HepG2 (cell line): Measurements from ENCODE around the gene SIDT1. TPM values are rescaled to one million over a fixed set of nuclear protein-coding genes. Genes with fewer than 3 reads are reported as not detected.
A peak's percentile ranks its signal among the peaks of the same experiment; 100 is the strongest.

Experiments
- ATAC-seq: fragments of 200-7000 bp; cut with Tn5 transposase; 3 replicates; pipeline ENCODE4 v1.9.1; 2020; ENCODE audit warnings: mild to moderate bottlenecking, moderate library complexity
- BruUV-seq: library from RNA; stranded (reverse); fragments of 400-500 nt; replicated peaks from 2 replicates; lab custom pipeline; 2021; lab: Mats Ljungman, UMichigan
- CTCF ChIA-PET: fragments of 300-600 bp; formaldehyde crosslinking; extraction: SDS; loops from one replicate; lab custom pipeline; 2021; ENCODE audit warnings: low total read pairs, inconsistent platforms, low intra/inter-chr PET ratio; lab: Yijun Ruan, JAX
- POLR2A ChIA-PET: fragments of 350-600 bp; sonication (Branson Sonifier 250); formaldehyde crosslinking; loops from one replicate; lab custom pipeline; 2020; ENCODE audit warnings: antibody characterized with exemption, inconsistent platforms; lab: Yijun Ruan, JAX
- DNase-seq: peaks from one replicate; pipeline ENCODE4 v3.0.0-alpha.2; 2015; ENCODE audit warnings: low spot score
- FAIRE-seq: peaks from 3 replicates; lab custom pipeline; 2011; peaks lifted over from hg19 to GRCh38; lab: Jason Lieb, UNC
- H2AFZ ChIP-seq: one replicate; pipeline ENCODE4 v1.6.1; 2011; ENCODE audit warnings: low read length, inconsistent platforms
- H3K27ac ChIP-seq: fragments of 300-600 bp; 3 replicates; pipeline ENCODE4 v1.8.0; 2011; ENCODE audit warnings: mixed run types, mild to moderate bottlenecking, mixed read lengths, low read length, inconsistent platforms; ENCODE audit not compliant: insufficient read depth; ENCODE audit errors: extremely low read length
- H3K27me3 ChIP-seq, 2 experiments: fragments of 200-600 bp in 1 of 2; 2 replicates in 1 of 2; 3 replicates in 1 of 2; pipeline versions ENCODE4 v1.6.0 to v1.8.0; 2011; ENCODE audit warnings: low read length in 2 of 2, mild to moderate bottlenecking in 2 of 2, moderate library complexity in 2 of 2, inconsistent platforms in 1 of 2; ENCODE audit not compliant: insufficient read depth in 2 of 2, control insufficient read depth in 1 of 2
- H3K36me3 ChIP-seq, 2 experiments: fragments of 200-600 bp in 1 of 2; replicated peaks in 1 of 2; 2 replicates in 1 of 2; 3 replicates in 1 of 2; pipeline versions ENCODE4 v1.5.1 to v1.8.0; 2011; ENCODE audit warnings: low read length in 2 of 2, inconsistent platforms in 1 of 2; ENCODE audit not compliant: insufficient read depth in 2 of 2, control insufficient read depth in 1 of 2
- H3K4me1 ChIP-seq: 2 replicates; pipeline ENCODE4 v1.5.1; 2012; ENCODE audit warnings: low read length, inconsistent platforms; ENCODE audit not compliant: insufficient read depth
- H3K4me2 ChIP-seq: 2 replicates; pipeline ENCODE4 v1.6.0; 2011; ENCODE audit warnings: low read depth, low read length, inconsistent platforms
- H3K4me3 ChIP-seq, 3 experiments: fragments of 200-600 bp in 1 of 3; sonication (generic), shearing (Covaris generic) in 1 of 3; replicated peaks in 1 of 3; 2 replicates each; pipeline ENCODE4 v1.5.1; 2011 to 2016; ENCODE audit warnings: low read length in 3 of 3, inconsistent platforms in 2 of 3, low read depth in 2 of 3, mild to moderate bottlenecking in 2 of 3, control low read depth in 1 of 3, mixed read lengths in 1 of 3; ENCODE audit not compliant: insufficient read depth in 1 of 3
- H3K79me2 ChIP-seq: one replicate; pipeline ENCODE4 v1.6.1; 2011; ENCODE audit warnings: low read length, inconsistent platforms; ENCODE audit not compliant: insufficient read depth
- H3K9ac ChIP-seq: 2 replicates; pipeline ENCODE4 v1.6.0; 2011; ENCODE audit warnings: mild to moderate bottlenecking, low read depth, low read length, inconsistent platforms; ENCODE audit not compliant: insufficient read depth
- H3K9me3 ChIP-seq: 2 replicates; pipeline ENCODE4 v1.5.1; 2012; ENCODE audit warnings: mild to moderate bottlenecking, low read length
- H4K20me1 ChIP-seq: 2 replicates; pipeline ENCODE4 v1.6.0; 2011; ENCODE audit warnings: inconsistent platforms, mild to moderate bottlenecking, low read length, moderate library complexity; ENCODE audit not compliant: insufficient read depth
- CREB1 ChIP-seq, 2 experiments: fragments of 450-650 bp in 1 of 2; IDR thresholded peaks; 2 replicates each; pipeline ENCODE4 v1.6.1; 2016 to 2017; ENCODE audit warnings: control low read depth in 1 of 2, mild to moderate bottlenecking in 1 of 2, missing compliant biosample characterization in 1 of 2, missing genetic modification characterization in 1 of 2
- HNRNPL ChIP-seq: fragments of 200-400 bp; formaldehyde crosslinking; IDR thresholded peaks from 2 replicates; pipeline ENCODE4 v1.6.1; 2017; ENCODE audit warnings: mild to moderate bottlenecking, low read depth, low read length
- MAZ ChIP-seq, 2 experiments: sonication (generic) in 1 of 2; formaldehyde crosslinking in 1 of 2; IDR thresholded peaks; 2 replicates each; pipeline versions ENCODE4 v1.5.0 to v1.6.1; 2012 to 2020; ENCODE audit warnings: low read depth in 2 of 2, mild to moderate bottlenecking in 2 of 2, borderline replicate concordance in 1 of 2, improper control_type of control experiment in 1 of 2, low read length in 1 of 2, missing genetic modification reagents in 1 of 2, moderate library complexity in 1 of 2
- RFX5 ChIP-seq: IDR thresholded peaks from 2 replicates; pipeline ENCODE4 v1.6.1; 2011; ENCODE audit warnings: low read depth, low read length, improper control_type of control experiment
- RXRB ChIP-seq: IDR thresholded peaks from 2 replicates; pipeline ENCODE4 v1.6.1; 2016; ENCODE audit warnings: borderline replicate concordance, missing genetic modification reagents, missing compliant biosample characterization
- ZNF670 ChIP-seq: sonication (generic); formaldehyde crosslinking; IDR thresholded peaks from 2 replicates; pipeline ENCODE4 v1.8.0; 2022; ENCODE audit warnings: mild to moderate bottlenecking, missing genetic modification reagents, borderline replicate concordance
- WGBS: methylation state at CpG from one replicate; pipeline ENCODE4 v1.1.6; 2017; ENCODE audit warnings: low lambda C conversion rate; 5-methylcytosine and 5-hydroxymethylcytosine counted together
- in situ Hi-C: cut with HindIII; loops from 2 replicates; pipeline ENCODE4 v1.10.0; 2017; ENCODE audit warnings: low pct_unique_long_range_greater_than_20kb; ENCODE audit not compliant: extremely low pct_ligation_motif_present
- intact Hi-C: fragments of 100-400 bp; cut with micrococcal nuclease; formaldehyde crosslinking; loops from one replicate; pipeline ENCODE4 v1.10.0; 2022; ENCODE audit not compliant: unreplicated experiment
- polyA plus RNA-seq, 8 experiments: library from polyadenylated mRNA; depleted of rRNA in 3 of 8; stranded (reverse) in 7 of 8; unstranded in 1 of 8; fragments of >200 nt; fragmentation: Illumina TruSeq in 4 of 8; extraction: Trizol in 4 of 8; gene quantifications; 2 replicates each; pipeline versions ENCODE4 v1.2.1 to v1.2.3, GENCODE V29; 2011 to 2016; ENCODE audit warnings: low read depth in 4 of 8, missing spikeins in 1 of 8, mixed read lengths in 1 of 8; ENCODE audit not compliant: insufficient read depth in 1 of 8
- total RNA-seq, 5 experiments: library from RNA; depleted of rRNA; stranded (reverse); fragments of >200 nt; fragmentation: Illumina TruSeq; extraction: Trizol; gene quantifications; 2 replicates each; pipeline ENCODE4 v1.2.3, GENCODE V29; 2016; ENCODE audit warnings: low read depth in 1 of 5

SIDT1 gene
- total and polyA plus RNA-seq, 2 of the 13 experiments (the other 11 are each of a cell fraction or from before 2014, with no cell fraction given) = 0.07 TPM

GRCh38 chr3:113556316-113556945 lies 24.1 kb downstream of the SIDT1 start:
- Histone ChIP-seq H3K4me1 (peaks cover 82% of the 10 kb centered on the region), H3K4me3 (no peak overlapping the region), H3K9me3 (no peaks in the 10 kb centered on the region), H3K4me2 (no peak overlapping the region), H3K27ac (peak overlapping the region; percentile 59), H3K36me3 (no peaks in the 10 kb centered on the region), H4K20me1 (no peaks in the 10 kb centered on the region), H3K27me3 (no peaks in the 10 kb centered on the region), H3K9ac (no peak overlapping the region), H3K79me2 (no peaks in the 10 kb centered on the region), H2AFZ (no peak overlapping the region)
- DNase-seq (no peak), FAIRE-seq (no peak), ATAC-seq (no peak)
- TF ChIP-seq ZNF670 (CRISPR knock-in tag) = no peak
- peak; percentile 80 for TF ChIP-seq RFX5
- TF ChIP-seq RXRB = no peak
- 82% methylated on average over 6 of the region's 6 CpGs for WGBS
- ChIA-PET CTCF (no interaction called here), POLR2A (interaction anchor here (2.9 kb wide), 1 partner anchor 41 kb away, joined by 19 read pairs; the partner anchor contains the start of gene SPICE1)
- intact Hi-C loops (loop anchor here (2.0 to 10.0 kb wide), 2 partner anchors 18 to 188 kb away; partner anchors contain the start of genes ATP6V1A and NAA50), in situ Hi-C loops (no loop called here)
- no TSS peak for BruUV-seq

DNA sequence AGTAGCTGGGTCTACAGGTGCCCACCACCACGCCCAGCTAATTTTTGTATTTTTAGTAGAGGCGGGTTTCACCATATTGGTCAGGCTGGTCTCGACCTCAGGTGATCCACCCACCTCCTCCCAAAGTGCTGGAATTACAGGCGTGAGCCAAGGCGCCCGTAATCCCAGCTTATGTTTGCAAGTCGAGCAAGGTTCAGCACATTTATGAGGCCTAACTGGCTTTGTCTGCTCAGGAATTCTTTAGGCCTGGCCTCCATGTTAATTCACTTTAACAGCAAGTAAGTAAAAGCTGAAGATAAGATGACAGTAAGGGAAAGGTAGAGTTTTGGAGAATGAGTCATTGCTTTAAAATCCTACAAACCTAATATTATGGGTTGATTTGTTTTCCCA lies 24.6 kb downstream of the SIDT1 start:
- no peak overlapping the region for H3K4me3 ChIP-seq
- ATAC-seq (no peak; the same call in 2 of the 3 replicates), FAIRE-seq (no peak), DNase-seq (peak; percentile 38)
- H3K9me3 ChIP-seq = no peaks in the 10 kb centered on the region
- in situ Hi-C loops = no loop called here
- ChIA-PET POLR2A (interaction anchor here (2.9 kb wide), 1 partner anchor 42 kb away, joined by 19 read pairs; the partner anchor contains the start of gene SPICE1), CTCF (no interaction called here)
- BruUV-seq = no TSS peak
- peaks cover 78% of the 10 kb centered on the region for H3K4me1 ChIP-seq
- WGBS = 35% methylated on average over 6 of the region's 7 CpGs
- no peak overlapping the region for H3K9ac ChIP-seq
- H3K27ac ChIP-seq = no peak overlapping the region
- no peaks in the 10 kb centered on the region for H3K36me3 ChIP-seq
- no peaks in the 10 kb centered on the region for H3K27me3 ChIP-seq
- H3K4me2 ChIP-seq = peak overlapping the region; percentile 30
- no peaks in the 10 kb centered on the region for H3K79me2 ChIP-seq
- TF ChIP-seq MAZ (IDR thresholded peaks at IDR 0.05; ENCODE audit: borderline replicate concordance, low read depth, low read length) (no peak), MAZ (CRISPR knock-in tag; IDR thresholded peaks at IDR 0.05; ENCODE audit: low read depth) (no peak), HNRNPL (no peak), CREB1 (IDR thresholded peaks at IDR 0.05) (no peak), CREB1 (CRISPR knock-in tag; IDR thresholded peaks at IDR 0.05) (0 out of 2 replicates have a peak, but pooled peaks have one; percentile 7)
- no peak overlapping the region for H2AFZ ChIP-seq
- H4K20me1 ChIP-seq = no peaks in the 10 kb centered on the region
- intact Hi-C loops = loop anchor here (2.0 to 10.0 kb wide), 2 partner anchors 18 to 188 kb away; partner anchors contain the start of genes ATP6V1A and NAA50
